Measurements from ENCODE around the gene TSHZ2.

TSHZ2 gene

DNA sequence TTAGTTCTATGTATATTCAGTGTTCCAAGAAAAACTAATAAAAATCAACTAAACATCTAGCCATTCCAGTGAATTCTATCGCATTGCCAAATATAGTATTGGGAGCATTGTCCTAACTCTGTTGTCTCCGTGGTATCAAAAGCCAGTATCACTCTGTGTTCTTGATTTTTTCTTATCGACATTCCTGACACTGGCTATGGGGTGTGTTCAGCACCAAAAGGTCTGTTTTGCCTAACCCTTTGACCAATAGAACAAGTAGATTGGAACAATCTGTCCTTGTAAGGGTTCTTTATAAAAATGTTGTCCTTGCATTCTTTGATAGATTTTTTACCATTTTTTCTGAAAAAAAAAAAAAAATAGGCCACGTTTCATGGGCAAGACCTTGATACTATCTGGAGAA, 161.5 kb downstream of the TSHZ2 start:
- no peak for DNase-seq (ENCODE audit: low spot score)

DNA sequence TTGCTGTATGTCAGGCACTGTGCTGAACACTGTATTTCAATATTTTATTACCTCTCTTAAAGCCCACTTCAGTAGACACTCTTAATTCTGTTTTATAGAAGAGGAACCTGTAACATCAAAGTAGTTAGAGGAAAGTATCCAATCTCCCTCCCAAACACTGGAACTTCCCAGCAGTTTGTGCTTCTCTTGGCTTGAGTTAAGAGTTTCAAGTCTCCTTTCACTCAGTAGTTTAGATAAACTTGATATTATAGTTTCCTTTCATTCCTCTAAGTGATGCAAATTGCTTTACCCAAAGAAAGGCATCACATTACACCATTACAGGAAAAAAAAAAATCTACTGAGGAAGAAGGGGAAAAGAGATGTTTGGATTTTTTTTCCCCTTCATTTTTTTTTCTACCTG, 164.3 kb downstream of the TSHZ2 start:
- DNase-seq (ENCODE audit: low spot score), result no peak

DNA sequence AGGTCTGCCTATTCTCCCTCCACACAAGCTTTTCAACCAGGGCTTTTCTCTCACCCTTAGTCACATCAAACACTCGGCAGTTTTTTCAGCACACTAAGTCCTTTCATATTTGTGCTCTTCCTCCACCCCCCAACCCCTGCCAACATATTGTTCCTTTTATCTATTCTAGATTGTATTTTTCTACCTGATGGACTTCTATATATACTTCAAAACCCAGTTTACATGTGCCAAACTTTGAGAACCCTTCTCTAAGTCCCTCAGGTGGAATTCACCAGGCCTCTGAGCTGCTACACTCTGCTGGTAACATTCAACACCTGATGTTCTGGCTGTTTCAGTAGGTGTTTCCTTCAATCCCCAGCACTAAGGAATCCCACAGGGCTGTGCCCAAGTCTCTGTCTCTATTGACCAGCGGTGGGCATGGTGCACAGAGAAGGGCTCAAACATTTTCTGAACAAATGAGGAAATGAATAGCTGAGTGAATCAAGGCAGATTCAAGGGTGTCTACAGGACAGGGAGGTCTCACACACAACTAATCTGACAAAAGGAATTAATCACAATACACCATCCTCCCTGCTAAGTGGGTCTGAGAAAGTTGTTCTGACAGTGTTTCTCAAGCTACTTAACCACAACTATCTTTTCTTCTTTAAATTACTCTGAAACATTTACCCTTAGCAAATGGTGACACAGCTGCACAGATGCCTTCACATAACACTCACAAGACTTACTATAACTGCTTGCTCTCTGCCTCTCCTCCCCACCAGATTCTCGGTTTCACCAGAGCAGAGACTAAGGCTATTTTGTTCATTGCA, 166.5 kb downstream of the TSHZ2 start:
- no peak for DNase-seq (ENCODE audit: low spot score)

DNA sequence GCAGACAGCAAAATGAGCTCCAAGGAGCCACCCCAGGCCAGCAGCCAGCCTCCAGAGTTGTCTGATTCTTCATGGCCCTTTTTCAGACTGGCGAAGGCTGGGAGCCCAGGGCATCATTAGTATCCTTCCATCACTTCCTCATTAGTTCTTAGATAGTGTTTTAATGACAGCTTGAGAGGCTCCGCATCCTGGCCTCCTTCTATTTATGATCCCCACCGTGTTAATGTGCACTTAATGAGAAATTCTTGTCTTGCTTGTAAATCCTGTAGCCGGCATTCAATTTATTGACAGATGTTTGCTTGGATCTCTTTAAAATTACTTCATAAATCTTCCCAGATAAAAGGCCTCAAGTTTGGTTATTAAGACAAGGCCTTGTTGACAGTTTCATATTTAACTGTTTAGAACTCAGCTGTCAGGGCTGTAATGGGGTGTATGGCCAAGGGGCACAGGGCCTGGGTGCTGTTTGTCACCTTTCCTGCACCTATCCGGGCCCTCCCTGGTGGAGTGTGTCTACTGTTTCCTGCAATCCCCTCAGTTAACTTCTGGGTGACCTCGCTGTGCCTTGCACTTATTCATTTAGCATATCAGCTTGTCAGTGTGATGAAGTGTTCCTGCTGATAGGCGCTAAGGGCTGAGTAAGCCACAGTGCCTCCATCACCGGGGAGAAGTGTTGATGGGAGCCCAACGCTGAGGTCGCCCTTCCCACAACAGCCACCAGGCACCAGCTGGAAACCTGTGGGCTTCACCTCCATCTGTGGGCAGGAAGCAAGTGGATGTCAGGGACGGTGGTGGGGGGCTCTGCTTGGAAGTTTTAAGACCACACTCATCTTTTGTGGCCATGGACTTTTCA, 169.3 kb downstream of the TSHZ2 start:
- DNase-seq (ENCODE audit: low spot score), result no peak

DNA sequence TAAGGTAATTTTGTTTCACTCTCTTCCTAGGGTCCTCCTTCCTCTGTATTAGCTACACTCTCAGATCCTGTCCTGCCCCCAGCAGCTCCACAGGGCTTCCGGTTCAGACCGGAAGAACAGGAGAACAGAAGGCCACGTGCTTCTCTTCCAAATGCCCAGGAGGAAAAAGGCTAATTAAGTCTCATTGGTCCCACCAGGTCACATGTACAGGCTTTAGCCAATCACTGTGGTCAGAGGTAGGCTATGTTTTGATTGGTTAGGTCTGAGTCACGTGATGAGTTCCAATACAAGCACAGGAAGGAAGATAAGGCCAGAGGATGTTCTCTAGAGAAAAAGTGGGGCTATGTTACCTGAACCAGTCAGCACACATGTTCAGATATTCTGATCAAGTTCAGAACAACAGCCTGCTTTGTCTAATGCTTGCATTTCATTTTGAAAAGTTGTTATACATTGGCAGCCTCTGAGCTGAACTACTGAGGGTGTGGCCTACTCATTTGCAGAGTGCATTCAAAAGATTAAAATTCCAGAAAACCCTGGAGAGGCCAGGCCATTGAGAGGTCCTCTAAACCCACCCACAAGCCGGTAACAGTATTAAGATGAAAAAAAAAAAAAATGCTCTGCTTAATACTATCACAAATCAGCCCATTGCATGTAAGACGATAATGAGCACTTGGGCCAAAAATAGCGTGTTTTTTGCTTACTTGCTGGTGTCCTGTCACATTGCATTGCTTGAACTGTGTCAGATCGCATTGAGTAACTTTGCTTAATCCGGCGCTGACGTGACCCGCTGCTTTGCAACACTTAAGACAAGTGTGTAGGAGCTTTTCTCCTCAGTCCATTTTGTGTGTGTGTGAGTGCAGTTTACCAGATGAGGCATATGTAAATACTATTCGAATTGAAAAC, 170.3 kb downstream of the TSHZ2 start:
- DNase-seq (ENCODE audit: low spot score), result no peak

DNA sequence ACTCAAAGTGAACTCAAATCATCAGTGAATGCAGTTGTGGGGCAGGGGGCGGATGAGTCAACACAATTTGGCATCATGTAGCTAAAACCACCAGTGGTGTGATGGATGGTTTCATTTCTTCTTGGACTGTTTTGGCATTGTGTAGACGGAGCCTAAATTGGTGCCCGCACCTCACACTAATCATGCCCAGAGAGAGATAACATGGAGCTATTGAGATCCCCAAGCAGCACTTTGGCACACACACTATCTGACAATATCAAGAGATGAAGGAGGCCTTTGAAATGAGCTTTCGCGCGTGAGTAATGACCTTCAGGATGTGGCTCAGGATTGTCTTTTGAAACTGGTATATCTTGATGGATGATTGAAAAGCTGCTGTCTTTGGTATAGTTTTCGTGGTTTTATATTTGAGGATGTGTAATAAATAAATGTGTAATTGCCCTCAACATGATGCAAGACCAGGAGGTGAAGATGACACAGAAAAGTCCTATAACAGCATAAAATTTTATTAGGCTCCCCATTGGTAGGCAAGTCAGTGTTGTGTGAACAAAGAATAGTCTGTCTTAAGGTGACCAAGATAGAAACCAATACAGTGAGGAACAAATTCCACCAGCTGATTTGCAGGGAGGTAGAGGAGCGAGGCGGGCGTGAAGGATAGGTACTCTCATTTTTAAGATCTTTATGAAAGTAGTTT, 174.2 kb downstream of the TSHZ2 start:
- no peak for DNase-seq (ENCODE audit: low spot score)

DNA sequence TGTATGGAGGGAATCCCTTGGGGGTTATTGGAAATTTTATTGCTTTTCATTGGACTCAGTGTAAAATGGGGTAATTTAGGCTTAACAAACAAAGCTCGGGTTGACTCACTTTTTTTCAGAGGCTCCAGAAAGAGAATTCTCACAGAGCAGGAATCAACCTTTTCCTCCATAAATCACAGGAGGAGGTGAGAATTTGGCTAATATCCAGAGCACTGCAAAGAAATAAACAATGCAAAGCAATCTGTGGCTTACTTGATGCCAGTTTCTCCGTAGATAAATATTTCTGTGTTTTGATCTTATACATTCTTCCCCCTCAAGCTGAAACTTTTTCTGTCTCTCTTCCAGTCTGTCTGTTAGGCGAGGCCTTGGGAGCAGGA, 176.6 kb downstream of the TSHZ2 start:
- DNase-seq (ENCODE audit: low spot score), result no peak

DNA sequence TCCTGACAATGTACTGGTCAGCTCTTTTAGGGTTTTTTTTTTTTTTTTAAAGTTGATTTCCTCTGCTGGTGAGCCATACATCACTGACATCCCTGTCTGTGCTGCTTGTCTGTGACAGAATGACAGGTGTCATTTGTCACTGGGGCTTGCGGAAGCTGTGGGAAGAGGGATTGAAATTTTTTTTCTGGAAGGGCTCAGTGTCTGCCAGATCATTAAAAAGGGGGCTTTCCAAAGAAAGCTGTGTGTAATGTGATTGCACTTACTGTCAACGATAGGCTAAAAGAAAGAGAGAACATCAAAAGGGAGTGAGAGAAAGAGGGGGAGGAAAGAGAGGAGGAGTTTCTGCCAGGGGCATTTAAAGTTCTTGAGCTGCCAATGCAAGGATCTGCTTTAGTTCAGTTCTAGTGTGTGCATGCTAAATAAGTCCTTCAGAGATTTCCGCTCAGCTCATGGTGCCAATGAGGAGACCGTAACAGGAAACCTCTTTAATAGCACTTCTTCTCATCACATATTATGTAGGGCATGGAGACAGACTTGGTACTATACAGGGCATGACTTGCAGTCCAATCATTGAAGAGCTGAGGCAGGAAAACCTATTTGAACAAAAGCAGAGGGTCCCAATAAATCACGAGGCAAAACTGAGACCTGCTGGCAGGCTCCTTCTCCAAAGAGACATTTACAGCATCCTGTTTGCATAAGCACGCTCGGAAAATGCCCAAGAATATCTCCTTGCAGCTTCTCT, 177.2 kb downstream of the TSHZ2 start:
- DNase-seq (ENCODE audit: low spot score), result peak; percentile 13

DNA sequence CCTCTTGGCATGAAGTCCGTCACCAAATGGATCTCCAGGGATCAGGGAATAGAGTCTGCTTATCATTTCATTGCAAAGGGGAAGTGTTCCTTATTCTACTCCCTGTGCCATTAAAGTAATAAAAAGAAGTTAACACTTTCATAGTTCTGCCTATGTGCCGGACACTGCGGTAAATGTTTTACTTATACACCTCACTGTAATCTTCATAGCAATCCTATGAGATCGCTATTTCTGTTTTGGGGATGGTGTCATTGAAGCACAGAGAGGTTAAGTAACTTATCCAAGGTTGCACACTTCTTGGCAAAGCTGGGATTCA, 177.7 kb downstream of the TSHZ2 start:
- DNase-seq (ENCODE audit: low spot score), result no peak

DNA sequence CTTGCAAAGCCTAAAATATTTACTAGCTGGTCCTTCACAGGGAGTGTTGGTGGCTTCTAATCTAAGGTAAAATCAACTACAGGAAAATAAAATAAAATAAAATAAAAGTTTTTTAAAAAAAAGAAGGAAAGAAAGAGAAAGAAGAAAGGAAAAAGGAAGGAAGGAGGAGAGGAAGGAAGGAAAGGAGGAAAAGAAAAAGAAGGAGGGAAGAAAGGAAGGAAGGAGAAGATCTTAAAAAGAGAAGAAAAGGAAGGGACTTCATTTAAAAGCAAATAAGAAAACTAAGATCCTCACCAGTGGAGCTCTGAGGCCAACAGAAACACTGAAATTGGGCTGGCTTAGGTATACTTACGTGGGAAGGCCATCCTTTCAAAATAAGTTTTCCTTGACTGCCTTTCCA, 178.4 kb downstream of the TSHZ2 start:
- DNase-seq (ENCODE audit: low spot score), result no peak

DNA sequence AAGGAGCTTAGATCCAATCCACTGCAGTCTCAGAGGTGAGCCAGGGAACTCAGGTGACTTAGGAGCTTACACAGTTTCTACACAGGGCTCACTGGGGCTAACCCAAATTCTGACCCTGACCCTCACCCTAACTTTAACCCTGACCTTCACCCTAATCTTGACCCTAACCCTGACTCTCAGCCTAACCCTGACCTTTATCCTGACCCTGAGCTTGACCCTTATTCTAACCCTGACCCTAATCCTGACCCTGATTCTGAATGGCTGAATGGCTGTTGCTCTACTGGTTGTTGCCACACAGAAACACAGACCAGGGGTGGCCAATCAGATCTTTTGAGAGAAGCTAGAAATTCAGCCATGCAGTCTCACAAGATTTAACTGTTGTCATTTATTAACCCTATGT, 180.1 kb downstream of the TSHZ2 start:
- no peak for DNase-seq (ENCODE audit: low spot score)

DNA sequence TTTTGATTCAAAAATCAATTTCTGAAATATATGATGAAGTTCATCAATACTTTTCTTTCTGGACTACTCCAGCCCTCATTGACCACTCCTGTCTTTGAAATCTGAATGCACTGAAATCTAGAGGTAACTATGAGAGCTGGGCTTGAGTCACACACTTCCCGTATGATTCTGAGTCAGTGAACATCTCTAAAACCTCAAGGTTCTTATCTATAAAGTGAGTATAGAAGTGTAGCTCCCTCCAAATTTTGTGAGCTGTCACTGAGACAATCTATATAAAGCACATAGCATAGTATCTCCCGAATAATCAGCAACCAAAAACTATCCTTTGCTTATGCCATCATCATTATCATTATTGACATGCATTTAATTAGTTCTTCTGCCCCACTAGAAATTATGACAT, 182.4 kb downstream of the TSHZ2 start:
- DNase-seq (ENCODE audit: low spot score), result no peak

DNA sequence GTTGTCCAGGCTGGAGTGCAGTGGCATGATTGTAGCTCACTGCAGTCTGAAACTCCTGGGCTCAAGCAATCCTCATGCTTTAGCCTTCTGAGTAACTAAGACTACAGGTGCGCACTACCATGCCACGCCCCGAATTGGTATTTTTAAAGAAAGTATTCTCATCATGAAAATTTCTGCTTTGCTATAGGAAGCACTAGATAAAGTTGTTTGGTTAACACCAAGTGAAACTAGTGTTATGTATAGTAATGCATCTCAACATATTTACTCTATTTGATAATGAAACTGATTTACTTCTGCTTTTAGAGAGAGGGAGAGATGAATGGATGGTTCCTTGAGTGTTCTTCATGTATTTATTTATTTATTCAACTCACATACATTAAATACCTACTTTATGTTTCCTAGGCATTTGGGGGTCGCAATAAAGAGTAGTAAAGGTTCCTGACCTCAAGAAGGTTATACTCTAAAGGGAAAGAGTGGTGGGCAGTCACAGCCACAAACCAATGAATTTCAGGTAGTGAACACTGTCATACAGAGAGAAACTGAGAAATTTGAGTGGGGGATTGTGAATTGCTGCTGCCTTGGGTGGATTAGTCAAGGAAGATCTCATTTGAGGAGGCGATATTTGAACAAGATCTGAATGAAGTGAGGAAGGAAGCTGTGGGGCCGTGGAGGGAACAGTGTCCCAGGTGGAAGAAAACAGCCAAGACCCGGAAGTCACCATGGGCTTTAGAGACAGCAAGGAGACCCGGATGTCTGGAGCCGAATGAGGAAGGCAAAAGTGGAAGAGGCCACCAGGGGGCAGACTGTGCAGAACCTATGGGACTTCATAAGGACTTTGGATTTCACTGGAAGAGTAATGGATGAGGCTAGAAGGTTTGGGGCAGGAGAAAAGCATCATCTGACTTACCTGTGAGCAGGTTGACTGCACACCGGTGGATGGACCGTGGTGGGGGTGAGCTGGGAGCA, 185.6 kb downstream of the TSHZ2 start:
- DNase-seq (ENCODE audit: low spot score), result peak; percentile 12

DNA sequence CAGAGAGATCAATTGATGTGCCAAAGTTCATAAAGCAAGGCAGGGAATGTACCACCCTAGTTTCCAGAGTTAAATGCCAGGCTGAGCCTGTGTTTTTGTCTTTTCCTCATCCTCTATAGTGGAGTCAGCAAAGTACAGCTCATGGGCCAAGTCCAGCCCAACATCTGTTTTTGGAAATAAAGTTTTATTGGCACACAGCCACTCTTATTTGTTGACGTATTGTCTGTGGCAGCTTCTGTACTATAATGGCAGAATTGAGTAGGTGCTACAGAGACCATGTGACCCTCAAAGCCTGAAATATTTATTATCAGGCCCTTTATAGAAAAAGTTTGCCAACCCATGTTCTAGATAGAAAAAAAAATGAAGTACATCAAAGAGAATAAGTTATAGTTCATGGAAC, 187.0 kb downstream of the TSHZ2 start:
- DNase-seq (ENCODE audit: low spot score), result no peak

DNA sequence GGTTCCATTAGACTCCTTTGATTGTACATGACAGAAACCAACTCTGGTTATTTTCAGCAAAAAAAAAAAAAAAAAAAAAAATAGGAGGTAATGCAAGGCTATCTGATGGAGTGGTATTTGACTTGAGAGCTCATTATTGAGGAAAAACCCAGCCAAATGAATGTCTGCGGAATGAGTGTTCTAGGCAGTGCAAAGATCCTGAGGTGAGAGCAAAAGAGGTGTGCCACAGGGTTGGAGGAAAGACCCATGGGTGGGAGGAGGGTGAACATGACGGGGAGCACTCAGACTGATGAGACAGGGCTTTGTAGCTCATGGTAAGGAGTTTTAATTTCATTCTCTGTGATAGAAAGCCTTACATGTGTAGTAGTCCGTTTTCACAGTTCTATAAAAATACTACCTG, 188.9 kb downstream of the TSHZ2 start:
- DNase-seq (ENCODE audit: low spot score), result no peak

DNA sequence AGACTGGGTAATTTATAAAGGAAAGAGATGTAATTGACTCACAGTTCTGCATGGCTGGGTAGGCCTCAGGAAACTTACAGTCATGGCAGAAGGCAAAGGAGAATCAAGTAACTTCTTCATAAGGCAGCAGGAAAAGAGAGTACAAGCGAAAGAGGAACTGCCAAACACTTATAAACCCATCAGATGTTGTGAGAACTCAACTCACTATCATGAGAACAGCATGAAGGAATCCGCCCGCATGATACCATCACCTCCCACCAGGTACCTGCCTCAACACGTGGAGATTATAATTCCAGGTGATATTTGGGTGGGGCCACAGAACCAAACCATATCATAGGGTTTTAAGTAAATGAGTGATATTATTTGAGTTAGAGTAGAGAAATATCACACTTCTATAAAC, 189.3 kb downstream of the TSHZ2 start:
- DNase-seq (ENCODE audit: low spot score), result no peak

DNA sequence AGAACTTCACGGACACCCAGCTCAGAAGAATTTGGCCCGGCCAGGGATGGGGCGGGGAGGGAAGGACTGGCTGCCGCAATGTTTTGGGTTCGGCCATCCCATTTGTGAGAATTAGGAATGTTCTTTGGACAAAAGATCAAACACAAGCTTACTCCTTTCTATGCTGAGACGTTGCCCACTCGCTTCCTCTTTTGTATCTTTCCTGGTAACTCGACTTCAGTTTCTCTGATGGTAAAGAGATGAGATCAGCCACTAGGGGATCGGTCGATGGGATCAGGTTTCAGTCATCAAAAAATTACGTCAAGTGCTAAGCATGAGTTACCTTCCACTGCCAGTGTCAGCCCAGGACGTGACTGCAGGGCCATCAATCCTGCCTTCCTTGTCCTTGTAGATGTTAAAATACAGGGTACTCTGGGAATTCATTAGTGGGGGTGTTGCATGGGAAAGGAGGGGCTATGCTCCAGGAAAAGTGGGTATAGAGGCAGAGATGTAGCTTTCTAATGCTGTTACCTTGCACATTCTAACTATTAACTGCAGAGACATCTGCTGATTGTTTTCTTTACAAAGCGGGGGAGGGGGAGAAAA, 190.2 kb downstream of the TSHZ2 start:
- DNase-seq (ENCODE audit: low spot score), result peak; percentile 70

DNA sequence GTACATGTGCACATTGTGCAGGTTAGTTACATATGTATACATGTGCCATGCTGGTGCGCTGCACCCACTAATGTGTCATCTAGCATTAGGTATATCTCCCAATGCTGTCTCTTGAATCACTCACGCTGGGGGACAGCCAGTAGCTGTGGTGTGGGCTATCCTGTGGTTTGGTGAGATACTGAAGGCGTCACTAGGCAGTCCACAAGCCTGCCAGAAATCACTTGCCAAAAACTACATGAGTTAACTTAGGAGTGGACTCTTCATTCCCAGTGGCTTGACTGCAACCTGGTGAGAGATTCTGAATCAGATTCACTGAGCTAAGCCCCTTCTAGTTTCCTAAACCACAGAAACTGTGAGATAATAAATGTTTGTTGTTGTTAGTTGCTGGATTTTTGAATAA, 191.3 kb downstream of the TSHZ2 start:
- peak; percentile 62 for DNase-seq (ENCODE audit: low spot score)

DNA sequence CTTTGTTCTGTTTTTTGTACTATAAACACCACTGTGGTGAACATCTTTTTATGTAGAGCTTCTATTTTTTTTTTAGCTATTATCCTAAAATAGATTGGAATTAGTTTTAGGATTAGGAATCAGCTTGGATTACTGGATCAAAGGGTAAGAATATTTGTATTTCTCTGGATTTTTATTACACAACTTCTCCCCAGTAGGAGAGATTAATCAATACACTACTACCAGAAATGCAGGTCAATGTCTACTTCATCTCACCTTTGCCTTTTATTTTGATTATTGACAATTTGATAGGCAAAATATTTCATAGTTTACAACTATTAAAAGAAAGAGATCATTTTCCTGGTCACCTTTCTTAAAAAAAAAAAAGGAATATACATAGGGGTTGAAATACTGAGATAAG, 191.9 kb downstream of the TSHZ2 start:
- DNase-seq (ENCODE audit: low spot score), result no peak

DNA sequence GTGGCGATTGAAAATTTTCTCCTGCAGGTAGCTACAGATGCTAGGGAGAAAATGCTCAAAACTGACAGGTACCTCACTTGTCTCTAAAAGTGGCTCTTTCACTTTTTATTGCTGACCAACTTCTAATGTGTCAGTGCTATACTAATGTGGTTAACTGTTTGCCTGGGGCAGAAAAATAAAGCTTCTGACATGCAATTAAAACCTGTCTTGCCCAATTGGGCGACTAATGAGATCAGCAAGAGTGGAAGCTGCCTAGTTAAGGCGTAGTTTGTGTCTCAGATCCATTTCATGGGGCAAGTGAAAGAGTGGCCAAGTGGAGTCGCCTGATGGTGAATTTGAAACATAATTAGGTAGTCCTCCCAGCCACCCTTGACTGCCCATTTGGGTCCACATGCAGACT, 193.3 kb downstream of the TSHZ2 start:
- DNase-seq (ENCODE audit: low spot score), result no peak
